Measurements from ENCODE around the gene SPTBN1.

The SPTBN1 gene

DNA sequence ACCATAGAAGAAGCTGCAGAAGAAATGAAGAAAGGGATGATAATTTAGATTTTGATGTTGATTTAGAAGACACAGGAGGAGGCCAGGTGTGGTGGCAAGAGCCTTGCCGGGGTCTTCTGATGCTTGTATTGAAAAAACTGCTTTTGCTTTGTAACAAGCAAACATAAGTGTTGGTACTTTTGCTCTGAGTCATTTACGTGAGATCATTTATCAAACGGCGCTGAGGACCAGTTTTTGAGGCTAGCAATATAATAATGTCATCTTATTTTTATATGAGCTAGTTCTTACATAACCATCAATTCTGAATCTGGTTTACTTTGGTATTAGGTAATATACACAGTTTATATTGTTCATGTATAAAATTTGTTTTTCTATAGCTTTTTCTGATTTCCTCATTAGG, 30.6 kb downstream of the SPTBN1 start:
- no peak overlapping the region for H3K9ac ChIP-seq (ENCODE audit: low read length)
- peaks cover 11% of the 10 kb centered on the region for H3K4me1 ChIP-seq (ENCODE audit: control insufficient read depth, low read depth, low read length)
- no peaks in the 10 kb centered on the region for H3K36me3 ChIP-seq (ENCODE audit: control insufficient read depth, low read depth, low read length)
- H3K4me3 ChIP-seq (ENCODE audit: low read length): no peak overlapping the region
- no peaks in the 10 kb centered on the region for H3K9me3 ChIP-seq (ENCODE audit: control insufficient read depth, low read depth, low read length)
- no peaks in the 10 kb centered on the region for H3K27me3 ChIP-seq (ENCODE audit: control insufficient read depth, insufficient read depth, low read length)
- H3K27ac ChIP-seq (ENCODE audit: low read length): no peak overlapping the region

DNA sequence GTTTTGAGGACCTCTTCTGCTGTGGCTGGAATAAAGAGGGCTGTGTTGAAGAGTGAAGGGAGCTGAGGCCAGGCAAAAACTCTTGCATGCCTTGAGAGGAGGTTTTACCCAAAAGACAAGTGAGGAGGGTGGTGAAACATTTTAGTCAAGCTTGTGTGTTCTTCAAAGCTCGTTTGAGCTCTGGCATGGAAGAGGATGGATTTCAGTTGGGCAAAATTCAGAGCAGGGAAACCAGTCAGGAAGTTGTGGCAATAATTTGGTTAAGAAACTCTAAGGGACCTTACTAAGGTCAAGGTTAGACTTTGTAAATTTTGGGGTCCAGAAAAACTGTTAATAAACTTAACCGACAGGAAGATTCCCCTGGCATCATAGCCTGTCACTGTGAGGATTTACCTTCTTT, 34.7 kb downstream of the SPTBN1 start:
- Histone ChIP-seq H3K27ac (ENCODE audit: low read length) (no peak overlapping the region), H3K36me3 (ENCODE audit: control insufficient read depth, low read depth, low read length) (no peaks in the 10 kb centered on the region), H3K27me3 (ENCODE audit: control insufficient read depth, insufficient read depth, low read length) (no peaks in the 10 kb centered on the region), H3K4me1 (ENCODE audit: control insufficient read depth, low read depth, low read length) (peaks cover 7% of the 10 kb centered on the region), H3K9me3 (ENCODE audit: control insufficient read depth, low read depth, low read length) (no peaks in the 10 kb centered on the region), H3K9ac (ENCODE audit: low read length) (no peak overlapping the region), H3K4me3 (ENCODE audit: low read length) (no peak overlapping the region)

DNA sequence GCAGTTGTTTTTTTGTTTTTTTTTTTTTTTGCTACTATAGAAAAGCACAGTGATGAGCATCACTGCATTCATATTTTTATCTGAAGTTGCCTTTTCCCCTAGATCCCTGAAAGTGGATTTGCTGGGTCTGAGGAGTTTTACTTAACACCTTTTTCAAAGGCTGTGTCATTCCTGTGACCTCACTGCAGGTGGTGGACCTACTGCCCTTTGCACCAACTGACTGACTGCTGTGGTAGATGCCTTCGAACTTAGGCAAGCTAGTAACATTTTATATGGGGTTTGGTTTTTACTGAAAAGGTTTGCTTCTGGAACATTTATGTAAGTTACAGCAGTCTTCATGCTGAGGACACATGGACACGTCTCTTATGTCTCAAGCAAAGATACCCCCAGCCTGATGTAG, 36.2 kb downstream of the SPTBN1 start:
- Histone ChIP-seq H3K27ac (ENCODE audit: low read length) (no peak overlapping the region), H3K4me1 (ENCODE audit: control insufficient read depth, low read depth, low read length) (peaks cover 17% of the 10 kb centered on the region), H3K4me3 (ENCODE audit: low read length) (no peak overlapping the region), H3K27me3 (ENCODE audit: control insufficient read depth, insufficient read depth, low read length) (no peaks in the 10 kb centered on the region), H3K9me3 (ENCODE audit: control insufficient read depth, low read depth, low read length) (no peaks in the 10 kb centered on the region), H3K36me3 (ENCODE audit: control insufficient read depth, low read depth, low read length) (no peaks in the 10 kb centered on the region), H3K9ac (ENCODE audit: low read length) (no peak overlapping the region)

DNA sequence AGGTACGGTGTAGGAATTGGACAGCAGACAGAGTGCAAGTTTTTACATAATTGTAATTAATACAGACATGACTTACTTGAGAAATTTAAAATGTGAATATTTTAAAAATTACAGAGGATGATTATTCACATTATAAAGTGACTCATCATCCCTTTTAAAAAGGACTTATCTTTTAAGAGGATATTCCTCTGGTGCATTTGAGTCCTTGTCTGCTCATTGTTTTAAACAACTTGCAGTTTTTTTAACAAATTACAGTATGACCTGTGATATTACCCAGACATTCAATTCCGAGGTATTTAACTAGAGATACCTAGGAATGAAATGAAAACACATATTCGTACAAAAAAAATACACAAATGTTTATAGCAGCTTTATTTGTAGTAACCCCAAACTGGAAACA, 38.0 kb downstream of the SPTBN1 start:
- no peaks in the 10 kb centered on the region for H3K9me3 ChIP-seq (ENCODE audit: control insufficient read depth, low read depth, low read length)
- H3K4me3 ChIP-seq (ENCODE audit: low read length): no peak overlapping the region
- H3K27me3 ChIP-seq (ENCODE audit: control insufficient read depth, insufficient read depth, low read length): no peaks in the 10 kb centered on the region
- no peak overlapping the region for H3K27ac ChIP-seq (ENCODE audit: low read length)
- no peak overlapping the region for H3K9ac ChIP-seq (ENCODE audit: low read length)
- peaks cover 32% of the 10 kb centered on the region for H3K4me1 ChIP-seq (ENCODE audit: control insufficient read depth, low read depth, low read length)
- H3K36me3 ChIP-seq (ENCODE audit: control insufficient read depth, low read depth, low read length): no peaks in the 10 kb centered on the region

DNA sequence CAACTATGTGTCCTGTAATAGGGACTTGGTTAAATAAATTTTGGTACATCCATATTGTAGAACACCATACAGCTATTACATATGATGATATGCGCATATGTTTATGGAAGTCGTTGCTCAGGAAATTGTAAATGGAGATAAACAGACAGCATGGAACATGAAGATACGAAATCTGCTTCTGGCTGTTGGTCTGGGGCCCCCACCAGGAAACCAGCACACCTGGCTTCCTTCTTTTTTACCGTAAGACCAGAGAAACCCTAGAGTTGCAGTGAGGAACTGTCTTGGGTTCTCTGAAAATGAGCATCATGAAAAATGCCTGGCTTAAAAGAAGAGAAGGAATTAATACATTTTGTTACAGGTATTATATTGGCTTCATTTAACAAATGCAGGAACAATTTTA, 40.8 kb downstream of the SPTBN1 start:
- Histone ChIP-seq H3K9ac (ENCODE audit: low read length) (no peak overlapping the region), H3K4me3 (ENCODE audit: low read length) (no peak overlapping the region), H3K27ac (ENCODE audit: low read length) (no peak overlapping the region), H3K36me3 (ENCODE audit: control insufficient read depth, low read depth, low read length) (no peaks in the 10 kb centered on the region), H3K27me3 (ENCODE audit: control insufficient read depth, insufficient read depth, low read length) (no peaks in the 10 kb centered on the region), H3K4me1 (ENCODE audit: control insufficient read depth, low read depth, low read length) (peaks cover 42% of the 10 kb centered on the region), H3K9me3 (ENCODE audit: control insufficient read depth, low read depth, low read length) (no peaks in the 10 kb centered on the region)

DNA sequence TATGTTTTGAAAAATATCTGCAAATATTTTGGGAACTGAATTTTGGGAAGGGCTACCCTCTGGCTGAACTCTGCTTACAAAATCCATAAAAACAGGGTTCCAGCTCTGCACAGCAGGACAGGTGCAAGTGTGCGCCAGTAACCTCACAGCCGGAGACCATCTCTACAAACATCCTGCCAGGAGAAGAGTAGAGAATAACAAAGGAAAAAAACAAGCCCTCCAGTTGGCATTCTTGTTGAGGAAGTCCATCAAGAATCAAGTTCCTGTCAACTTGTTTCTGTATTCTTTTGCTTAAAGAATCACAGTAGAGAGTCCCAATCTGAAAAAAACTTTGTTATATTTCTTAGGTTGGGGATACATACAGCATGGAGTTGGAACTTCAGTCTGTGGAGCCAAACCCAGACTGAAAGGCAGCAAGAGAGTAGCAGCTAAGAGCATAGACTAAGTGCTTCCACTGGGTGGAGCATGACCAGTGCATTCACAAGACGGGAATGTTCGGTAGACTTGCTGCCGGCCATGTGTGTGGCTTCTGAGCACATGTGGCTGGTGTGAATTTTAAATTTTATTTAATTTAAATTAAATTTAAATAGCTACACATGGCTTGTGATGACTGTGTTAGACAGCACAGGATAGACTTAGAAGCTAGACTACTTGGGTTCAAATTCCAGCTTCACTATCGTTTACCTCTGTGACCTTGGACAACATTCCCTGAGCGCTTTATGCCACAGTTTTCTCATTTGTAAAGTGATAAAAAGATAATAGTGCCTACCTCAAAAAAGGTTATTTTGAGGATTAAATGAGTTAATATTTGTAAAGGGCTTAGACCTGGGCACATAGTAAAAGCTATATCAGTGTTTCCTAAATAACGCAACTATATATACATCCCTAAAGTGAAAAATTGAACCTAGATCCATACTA, 41.9 kb downstream of the SPTBN1 start:
- no peaks in the 10 kb centered on the region for H3K27me3 ChIP-seq (ENCODE audit: control insufficient read depth, insufficient read depth, low read length)
- H3K27ac ChIP-seq (ENCODE audit: low read length): no peak overlapping the region
- no peaks in the 10 kb centered on the region for H3K9me3 ChIP-seq (ENCODE audit: control insufficient read depth, low read depth, low read length)
- no peak overlapping the region for H3K9ac ChIP-seq (ENCODE audit: low read length)
- peaks cover 36% of the 10 kb centered on the region for H3K4me1 ChIP-seq (ENCODE audit: control insufficient read depth, low read depth, low read length)
- no peak overlapping the region for H3K4me3 ChIP-seq (ENCODE audit: low read length)
- H3K36me3 ChIP-seq (ENCODE audit: control insufficient read depth, low read depth, low read length): no peaks in the 10 kb centered on the region

DNA sequence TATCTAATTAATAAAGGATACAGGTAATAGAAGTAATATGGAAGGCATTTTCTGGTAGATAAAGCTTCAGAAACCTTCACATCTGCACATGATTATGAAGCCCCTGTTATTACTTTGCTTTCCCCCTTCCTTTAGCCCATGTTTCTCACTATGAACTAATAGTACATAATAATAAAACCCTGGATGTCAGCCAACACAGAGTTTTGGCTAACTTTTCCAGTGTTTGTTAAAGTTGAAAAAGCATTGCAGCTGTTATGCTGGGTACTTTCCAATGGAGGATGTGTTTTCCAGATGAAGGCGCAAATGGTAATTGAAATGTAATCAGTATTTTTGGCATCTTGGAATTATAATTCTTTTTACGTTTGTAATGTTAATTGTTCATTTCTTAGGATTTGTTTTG, 43.5 kb downstream of the SPTBN1 start:
- Histone ChIP-seq H3K36me3 (ENCODE audit: control insufficient read depth, low read depth, low read length) (no peaks in the 10 kb centered on the region), H3K9ac (ENCODE audit: low read length) (no peak overlapping the region), H3K27me3 (ENCODE audit: control insufficient read depth, insufficient read depth, low read length) (no peaks in the 10 kb centered on the region), H3K9me3 (ENCODE audit: control insufficient read depth, low read depth, low read length) (no peaks in the 10 kb centered on the region), H3K27ac (ENCODE audit: low read length) (no peak overlapping the region), H3K4me1 (ENCODE audit: control insufficient read depth, low read depth, low read length) (peaks cover 38% of the 10 kb centered on the region), H3K4me3 (ENCODE audit: low read length) (no peak overlapping the region)

DNA sequence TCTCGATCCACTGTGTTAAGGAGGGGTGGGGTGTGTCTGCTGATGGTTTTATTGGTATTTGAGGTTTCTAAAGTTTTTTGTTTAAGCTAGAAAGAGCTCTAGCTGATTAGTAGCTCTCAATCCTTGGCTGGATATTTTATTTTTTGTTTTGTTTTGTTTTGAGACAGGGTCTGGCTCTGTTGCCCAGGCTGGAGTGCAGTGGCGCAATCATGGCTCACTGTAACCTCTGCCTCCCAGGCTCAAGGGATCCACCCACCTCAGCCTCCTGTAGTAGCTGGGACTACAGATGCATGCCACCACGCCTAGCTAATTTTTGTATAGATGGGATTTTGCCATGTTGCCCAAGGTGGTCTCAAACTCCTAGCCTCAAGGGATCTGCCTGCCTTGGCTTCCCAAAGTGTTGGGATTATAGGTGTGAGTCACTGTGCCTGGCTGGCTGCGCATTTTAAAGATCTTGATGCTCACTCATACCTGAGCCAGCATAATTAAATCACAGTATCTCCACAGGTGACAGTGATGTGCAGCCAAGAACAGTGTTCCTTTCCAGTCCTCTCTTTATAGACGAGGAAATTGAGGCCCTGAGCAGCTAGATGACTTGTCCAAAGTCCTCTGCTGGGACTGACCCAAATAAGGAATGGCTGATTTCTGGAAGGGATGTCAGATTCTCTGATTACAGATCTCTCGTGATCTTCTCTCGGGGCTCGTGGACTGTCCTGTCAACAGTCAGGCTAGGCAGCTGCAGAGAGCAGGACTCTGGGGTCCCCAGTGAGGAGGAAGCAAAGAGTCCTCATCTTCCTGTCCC, 44.5 kb downstream of the SPTBN1 start:
- Histone ChIP-seq H3K9me3 (ENCODE audit: control insufficient read depth, low read depth, low read length) (no peaks in the 10 kb centered on the region), H3K4me3 (ENCODE audit: low read length) (no peak overlapping the region), H3K27ac (ENCODE audit: low read length) (no peak overlapping the region), H3K36me3 (ENCODE audit: control insufficient read depth, low read depth, low read length) (no peaks in the 10 kb centered on the region), H3K4me1 (ENCODE audit: control insufficient read depth, low read depth, low read length) (peaks cover 38% of the 10 kb centered on the region), H3K27me3 (ENCODE audit: control insufficient read depth, insufficient read depth, low read length) (no peaks in the 10 kb centered on the region), H3K9ac (ENCODE audit: low read length) (no peak overlapping the region)

DNA sequence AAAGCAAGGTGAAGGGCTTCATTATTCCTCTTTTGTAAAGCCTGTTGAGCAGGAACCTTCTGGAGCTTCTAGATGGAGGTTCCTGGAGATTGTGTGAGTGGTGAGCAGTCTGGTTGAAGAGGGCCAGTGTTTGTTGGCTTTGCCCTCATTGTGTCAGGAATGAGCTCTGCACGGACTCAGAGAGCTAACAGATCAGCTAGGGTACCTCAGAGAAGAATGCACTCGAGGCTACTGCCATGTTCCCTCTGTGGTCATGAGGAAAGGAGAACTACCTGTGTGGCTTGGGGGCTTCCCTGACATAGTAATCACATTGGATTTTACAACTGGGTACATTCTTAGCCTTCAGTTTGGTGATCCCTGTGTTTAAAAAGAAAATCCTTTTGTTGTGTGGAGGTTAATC, 46.6 kb downstream of the SPTBN1 start:
- H3K4me1 ChIP-seq (ENCODE audit: control insufficient read depth, low read depth, low read length): peaks cover 24% of the 10 kb centered on the region
- H3K9ac ChIP-seq (ENCODE audit: low read length): no peak overlapping the region
- no peaks in the 10 kb centered on the region for H3K27me3 ChIP-seq (ENCODE audit: control insufficient read depth, insufficient read depth, low read length)
- no peak overlapping the region for H3K4me3 ChIP-seq (ENCODE audit: low read length)
- H3K9me3 ChIP-seq (ENCODE audit: control insufficient read depth, low read depth, low read length): no peaks in the 10 kb centered on the region
- no peaks in the 10 kb centered on the region for H3K36me3 ChIP-seq (ENCODE audit: control insufficient read depth, low read depth, low read length)
- H3K27ac ChIP-seq (ENCODE audit: low read length): no peak overlapping the region

DNA sequence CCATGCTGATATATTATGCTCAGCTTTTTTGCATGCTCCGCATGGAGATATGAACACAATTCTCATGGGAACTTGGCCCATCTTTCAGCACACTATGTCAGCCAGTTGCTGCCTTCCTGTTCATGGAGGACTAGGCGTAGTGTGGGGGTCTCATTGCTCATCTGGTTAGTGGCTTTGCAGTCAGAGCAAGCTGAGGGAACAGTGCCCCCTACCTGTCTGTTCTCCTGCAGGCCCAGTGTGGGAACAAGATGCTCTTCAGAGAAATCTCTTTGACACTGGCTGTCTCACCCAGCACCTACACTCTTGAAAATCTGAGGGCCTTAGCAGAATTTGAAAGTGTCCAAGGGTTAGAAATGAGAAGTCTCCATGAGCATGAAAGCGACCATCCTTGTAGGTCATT, 47.1 kb downstream of the SPTBN1 start:
- Histone ChIP-seq H3K4me1 (ENCODE audit: control insufficient read depth, low read depth, low read length) (peaks cover 20% of the 10 kb centered on the region), H3K9ac (ENCODE audit: low read length) (no peak overlapping the region), H3K9me3 (ENCODE audit: control insufficient read depth, low read depth, low read length) (no peaks in the 10 kb centered on the region), H3K4me3 (ENCODE audit: low read length) (no peak overlapping the region), H3K36me3 (ENCODE audit: control insufficient read depth, low read depth, low read length) (no peaks in the 10 kb centered on the region), H3K27me3 (ENCODE audit: control insufficient read depth, insufficient read depth, low read length) (no peaks in the 10 kb centered on the region), H3K27ac (ENCODE audit: low read length) (no peak overlapping the region)

DNA sequence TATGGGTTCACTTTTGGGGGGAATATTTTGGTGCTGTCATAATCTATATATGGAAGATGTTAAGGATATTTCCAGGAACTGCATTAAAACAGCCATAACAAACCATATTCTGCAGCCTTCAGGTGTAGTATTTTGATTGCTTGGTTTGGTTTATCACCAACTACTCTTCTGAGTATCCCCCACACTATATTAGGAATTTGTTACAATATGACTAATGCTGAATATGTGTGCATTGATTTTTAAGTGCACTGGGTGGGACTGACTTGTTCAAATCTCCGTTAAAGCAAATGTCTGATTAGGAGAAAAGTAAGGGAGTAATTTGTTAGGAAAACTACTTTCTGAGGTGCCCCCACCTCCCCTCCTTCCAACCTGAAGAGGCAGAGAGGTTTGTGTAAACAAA, 47.7 kb downstream of the SPTBN1 start:
- Histone ChIP-seq H3K9me3 (ENCODE audit: control insufficient read depth, low read depth, low read length) (no peaks in the 10 kb centered on the region), H3K4me1 (ENCODE audit: control insufficient read depth, low read depth, low read length) (peaks cover 14% of the 10 kb centered on the region), H3K4me3 (ENCODE audit: low read length) (no peak overlapping the region), H3K27me3 (ENCODE audit: control insufficient read depth, insufficient read depth, low read length) (no peaks in the 10 kb centered on the region), H3K9ac (ENCODE audit: low read length) (no peak overlapping the region), H3K36me3 (ENCODE audit: control insufficient read depth, low read depth, low read length) (no peaks in the 10 kb centered on the region), H3K27ac (ENCODE audit: low read length) (no peak overlapping the region)
